Stimulated activated CD8-positive, alpha-beta memory T cell treated with anti-CD3 and anti-CD28 coated beads, Interleukin-15, amount 100 ng/mL, for 24 hours (primary cell): ENCODE measurements around the gene PATZ1.

Experiments
- DNase-seq: peaks from one replicate; pipeline ENCODE4 v3.0.0-alpha.2; 2020; ENCODE audit warnings: low read depth

Gene PATZ1

DNA sequence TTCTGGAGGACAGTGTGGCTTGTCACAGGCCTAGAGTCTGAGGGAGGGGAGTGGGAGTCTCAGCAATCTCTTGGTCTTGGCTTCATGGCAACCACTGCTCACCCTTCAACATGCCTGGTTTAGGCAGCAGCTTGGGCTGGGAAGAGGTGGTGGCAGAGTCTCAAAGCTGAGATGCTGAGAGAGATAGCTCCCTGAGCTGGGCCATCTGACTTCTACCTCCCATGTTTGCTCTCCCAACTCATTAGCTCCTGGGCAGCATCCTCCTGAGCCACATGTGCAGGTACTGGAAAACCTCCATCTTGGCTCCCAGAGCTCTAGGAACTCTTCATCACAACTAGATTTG is 66.8 kb downstream of the PATZ1 start:
- DNase-seq = no peak

DNA sequence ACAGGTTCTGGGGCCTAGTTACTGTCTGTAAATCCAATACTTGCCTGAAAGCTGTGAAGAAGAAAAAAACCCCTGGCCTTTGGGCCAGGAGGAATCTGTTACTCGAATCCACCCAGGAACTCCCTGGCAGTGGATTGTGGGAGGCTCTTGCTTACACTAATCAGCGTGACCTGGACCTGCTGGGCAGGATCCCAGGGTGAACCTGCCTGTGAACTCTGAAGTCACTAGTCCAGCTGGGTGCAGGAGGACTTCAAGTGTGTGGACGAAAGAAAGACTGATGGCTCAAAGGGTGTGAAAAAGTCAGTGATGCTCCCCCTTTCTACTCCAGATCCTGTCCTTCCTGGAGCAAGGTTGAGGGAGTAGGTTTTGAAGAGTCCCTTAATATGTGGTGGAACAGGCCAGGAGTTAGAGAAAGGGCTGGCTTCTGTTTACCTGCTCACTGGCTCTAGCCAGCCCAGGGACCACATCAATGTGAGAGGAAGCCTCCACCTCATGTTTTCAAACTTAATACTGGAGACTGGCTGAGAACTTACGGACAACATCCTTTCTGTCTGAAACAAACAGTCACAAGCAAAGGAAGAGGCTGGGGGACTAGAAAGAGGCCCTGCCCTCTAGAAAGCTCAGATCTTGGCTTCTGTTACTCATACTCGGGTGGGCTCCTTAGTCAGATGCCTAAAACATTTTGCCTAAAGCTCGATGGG is 67.4 kb downstream of the PATZ1 start:
- no peak for DNase-seq

DNA sequence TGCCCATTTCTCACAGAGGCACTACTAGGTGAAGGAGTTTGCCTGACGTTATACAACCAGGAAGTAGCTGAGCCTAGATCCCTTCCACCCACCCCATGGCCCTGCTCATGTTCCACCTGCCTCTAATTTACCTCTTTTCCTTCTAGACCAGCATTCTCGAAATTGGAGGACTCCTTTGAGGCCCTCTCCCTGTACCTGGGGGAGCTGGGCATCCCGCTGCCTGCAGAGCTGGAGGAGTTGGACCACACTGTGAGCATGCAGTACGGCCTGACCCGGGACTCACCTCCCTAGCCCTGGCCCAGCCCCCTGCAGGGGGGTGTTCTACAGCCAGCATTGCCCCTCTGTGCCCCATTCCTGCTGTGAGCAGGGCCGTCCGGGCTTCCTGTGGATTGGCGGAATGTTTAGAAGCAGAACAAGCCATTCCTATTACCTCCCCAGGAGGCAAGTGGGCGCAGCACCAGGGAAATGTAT is 68.0 kb downstream of the PATZ1 start:
- no peak for DNase-seq

DNA sequence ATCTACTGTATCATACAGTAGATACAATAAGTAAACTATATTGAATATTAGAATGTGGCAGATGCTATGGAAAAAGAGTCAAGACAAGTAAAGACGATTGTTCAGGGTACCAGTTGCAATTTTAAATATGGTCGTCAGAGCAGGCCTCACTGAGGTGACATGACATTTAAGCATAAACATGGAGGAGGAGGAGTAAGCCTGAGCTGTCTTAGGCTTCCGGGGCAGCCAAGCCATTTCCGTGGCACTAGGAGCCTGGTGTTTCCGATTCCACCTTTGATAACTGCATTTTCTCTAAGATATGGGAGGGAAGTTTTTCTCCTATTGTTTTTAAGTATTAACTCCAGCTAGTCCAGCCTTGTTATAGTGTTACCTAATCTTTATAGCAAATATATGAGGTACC is 68.4 kb downstream of the PATZ1 start:
- no peak for DNase-seq

DNA sequence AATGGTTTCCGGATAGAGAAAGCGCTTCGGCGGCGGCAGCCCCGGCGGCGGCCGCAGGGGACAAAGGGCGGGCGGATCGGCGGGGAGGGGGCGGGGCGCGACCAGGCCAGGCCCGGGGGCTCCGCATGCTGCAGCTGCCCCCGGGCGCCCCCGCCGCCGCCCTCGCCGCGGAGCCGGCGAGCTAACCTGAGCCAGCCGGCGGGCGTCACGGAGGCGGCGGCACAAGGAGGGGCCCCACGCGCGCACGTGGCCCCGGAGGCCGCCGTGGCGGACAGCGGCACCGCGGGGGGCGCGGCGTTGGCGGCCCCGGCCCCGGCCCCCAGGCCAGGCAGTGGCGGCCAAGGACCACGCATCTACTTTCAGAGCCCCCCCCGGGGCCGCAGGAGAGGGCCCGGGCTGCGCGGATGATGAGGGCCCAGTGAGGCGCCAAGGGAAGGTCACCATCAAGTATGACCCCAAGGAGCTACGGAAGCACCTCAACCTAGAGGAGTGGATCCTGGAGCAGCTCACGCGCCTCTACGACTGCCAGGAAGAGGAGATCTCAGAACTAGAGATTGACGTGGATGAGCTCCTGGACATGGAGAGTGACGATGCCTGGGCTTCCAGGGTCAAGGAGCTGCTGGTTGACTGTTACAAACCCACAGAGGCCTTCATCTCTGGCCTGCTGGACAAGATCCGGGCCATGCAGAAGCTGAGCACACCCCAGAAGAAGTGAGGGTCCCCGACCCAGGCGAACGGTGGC is 69.5 kb downstream of the PATZ1 start:
- DNase-seq = no peak
